HG03175 (cell line): Measurements from ENCODE around the gene LUZP4.
"Not testable (repeated sequence)": the region's sequence is repeated elsewhere in the genome, so short reads cannot be mapped to it uniquely, and the experiment has no call there.

Experiments
- ATAC-seq: cut with Tn5 transposase; IDR thresholded peaks from one replicate; pipeline ENCODE4 v1.9.1; 2021; ENCODE audit warnings: mild to moderate bottlenecking, moderate library complexity; ENCODE audit not compliant: unreplicated experiment

Gene LUZP4

DNA sequence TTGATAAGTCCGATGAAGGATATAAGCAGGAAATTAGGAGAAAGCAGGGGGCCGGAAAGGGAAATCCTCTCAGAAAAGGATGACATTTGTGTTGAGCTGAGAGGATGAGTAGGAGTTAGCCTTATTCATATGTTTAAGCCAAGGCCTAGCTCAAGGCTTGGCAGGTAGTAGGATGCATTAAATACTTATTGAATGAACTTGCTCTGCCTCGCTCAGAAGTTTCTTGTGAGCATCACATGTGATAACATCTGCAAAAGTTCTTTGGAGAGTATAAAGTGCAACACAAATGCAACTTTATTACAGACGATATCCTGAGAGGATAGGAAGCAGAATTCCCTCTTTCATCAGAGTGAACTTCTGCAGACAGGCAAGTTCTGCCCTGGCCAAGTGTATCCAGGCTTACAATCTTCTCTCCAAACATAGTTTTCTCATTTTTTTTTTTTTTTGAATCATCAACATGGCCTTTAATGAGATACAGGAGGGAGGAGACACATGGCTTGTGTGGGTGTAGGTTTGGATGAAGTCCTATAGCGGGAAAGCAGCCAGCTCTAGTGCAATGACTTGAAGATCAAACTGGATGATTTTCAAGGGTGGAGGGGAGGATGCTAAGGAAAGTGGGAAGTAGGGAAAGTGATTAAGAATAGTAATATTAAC lies 48.1 kb downstream of the LUZP4 start:
- no peak for ATAC-seq

DNA sequence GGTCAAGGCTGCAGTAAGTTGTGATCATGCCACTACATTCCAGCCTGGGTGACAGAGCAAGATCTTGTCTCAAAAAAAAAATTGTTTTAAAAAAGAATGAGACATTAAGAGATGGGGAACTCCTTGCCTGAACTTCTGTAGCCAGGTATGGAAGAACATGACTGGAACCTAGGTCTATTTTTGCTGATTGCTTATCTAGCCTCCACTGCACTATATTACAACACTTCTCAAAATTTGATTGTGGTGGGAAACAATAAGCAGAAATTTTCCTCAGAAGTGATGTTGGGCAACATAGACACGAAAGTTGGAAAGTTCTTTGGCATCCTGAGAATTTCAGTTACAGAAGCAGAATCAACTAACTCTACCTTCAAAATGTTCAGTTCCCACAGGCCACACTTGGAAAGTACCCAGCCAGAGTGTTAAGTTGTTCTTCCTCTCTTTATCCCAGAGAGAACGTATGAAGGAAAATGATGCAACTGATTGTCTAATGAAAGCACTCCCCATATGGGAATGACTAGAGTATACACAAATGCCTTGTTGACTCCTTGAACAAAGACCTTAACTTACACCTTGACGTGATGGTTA lies 50.0 kb downstream of the LUZP4 start:
- no peak for ATAC-seq

DNA sequence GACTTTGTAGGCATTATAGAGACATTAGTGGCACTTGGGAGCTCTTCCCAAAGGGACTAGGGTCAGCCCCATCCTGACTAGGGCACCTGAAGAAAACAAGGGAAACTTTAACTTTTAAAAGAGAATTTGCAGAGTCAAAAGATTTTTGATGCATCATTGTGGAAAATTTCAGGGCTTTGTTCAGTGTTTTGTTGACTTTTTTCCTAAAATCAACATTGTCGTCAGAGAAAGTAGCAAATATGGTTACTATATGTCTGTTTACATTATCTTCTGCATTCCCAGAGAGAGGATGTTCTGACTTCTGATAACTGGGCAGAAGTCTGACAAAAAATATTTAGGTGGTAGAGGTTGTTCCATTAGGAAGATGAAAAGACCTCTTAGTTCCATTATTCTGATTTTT lies 51.9 kb downstream of the LUZP4 start:
- no peak for ATAC-seq

DNA sequence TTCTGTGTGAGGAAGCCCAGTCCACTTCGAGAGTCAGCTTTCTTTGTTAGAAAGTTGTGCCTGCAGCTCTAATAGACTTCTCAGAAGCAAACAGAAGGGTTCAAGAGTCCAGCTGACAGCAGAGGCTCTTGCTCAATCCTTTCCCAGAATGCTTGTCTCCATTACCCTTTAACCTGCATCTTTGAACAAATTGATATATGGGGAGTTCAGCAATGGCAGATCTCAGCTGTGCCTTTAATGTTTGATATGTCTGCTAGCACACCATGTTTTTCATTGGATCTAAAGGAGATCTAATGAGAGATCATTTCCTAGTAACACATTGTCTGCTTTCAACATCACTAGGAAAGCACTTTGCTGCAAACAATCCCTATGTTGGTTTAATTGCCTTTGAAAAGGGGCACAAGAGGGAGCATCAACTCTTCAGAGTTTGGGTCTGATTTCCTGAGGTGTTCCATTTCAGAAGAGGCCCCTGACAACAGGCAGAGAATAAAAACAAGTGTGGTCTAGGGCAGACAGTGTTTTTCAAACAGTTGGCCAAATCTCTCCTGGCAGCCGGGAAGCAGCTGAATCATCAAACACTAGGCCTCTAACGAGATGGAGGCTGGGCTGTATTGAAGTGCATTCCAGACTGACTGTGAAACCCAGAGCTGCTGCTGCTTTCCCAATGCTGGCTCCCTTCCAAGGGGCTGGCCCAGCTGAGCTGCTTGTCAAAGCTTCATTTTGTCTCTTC lies 55.5 kb downstream of the LUZP4 start:
- ATAC-seq = no peak

DNA sequence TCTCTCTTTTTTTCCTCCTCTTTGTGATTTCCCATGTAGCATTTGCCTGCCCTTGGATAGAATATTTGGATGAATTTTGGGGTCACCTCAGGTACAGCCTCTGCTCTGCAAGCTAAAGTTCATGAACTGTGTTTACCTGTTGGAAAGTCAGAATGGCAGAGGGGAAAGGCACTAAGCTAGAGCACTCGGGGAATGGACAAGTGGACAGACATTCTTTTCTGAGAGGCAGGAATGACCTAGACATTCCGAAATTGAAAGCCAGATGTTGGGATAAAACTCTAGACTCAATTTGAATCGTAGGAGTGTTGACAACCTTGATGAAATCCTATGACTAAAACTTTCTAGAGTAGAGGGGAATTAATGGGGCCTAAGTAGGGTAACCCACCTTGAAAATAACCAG lies 56.1 kb downstream of the LUZP4 start:
- no peak for ATAC-seq

DNA sequence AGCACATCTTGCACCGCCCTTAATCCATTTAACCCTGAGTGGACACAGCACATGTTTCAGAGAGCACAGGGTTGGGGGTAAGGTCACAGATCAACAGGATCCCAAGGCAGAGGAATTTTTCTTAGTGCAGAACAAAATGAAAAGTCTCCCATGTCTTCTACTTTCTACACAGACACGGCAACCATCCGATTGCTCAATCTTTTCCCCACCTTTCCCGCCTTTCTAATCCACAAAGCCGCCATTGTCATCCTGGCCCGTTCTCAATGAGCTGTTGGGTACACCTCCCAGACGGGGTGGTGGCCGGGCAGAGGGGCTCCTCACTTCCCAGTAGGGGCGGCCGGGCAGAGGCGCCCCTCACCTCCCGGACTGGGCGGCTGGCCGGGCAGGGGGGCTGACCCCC lies 57.2 kb downstream of the LUZP4 start:
- ATAC-seq = not testable (repeated sequence)

DNA sequence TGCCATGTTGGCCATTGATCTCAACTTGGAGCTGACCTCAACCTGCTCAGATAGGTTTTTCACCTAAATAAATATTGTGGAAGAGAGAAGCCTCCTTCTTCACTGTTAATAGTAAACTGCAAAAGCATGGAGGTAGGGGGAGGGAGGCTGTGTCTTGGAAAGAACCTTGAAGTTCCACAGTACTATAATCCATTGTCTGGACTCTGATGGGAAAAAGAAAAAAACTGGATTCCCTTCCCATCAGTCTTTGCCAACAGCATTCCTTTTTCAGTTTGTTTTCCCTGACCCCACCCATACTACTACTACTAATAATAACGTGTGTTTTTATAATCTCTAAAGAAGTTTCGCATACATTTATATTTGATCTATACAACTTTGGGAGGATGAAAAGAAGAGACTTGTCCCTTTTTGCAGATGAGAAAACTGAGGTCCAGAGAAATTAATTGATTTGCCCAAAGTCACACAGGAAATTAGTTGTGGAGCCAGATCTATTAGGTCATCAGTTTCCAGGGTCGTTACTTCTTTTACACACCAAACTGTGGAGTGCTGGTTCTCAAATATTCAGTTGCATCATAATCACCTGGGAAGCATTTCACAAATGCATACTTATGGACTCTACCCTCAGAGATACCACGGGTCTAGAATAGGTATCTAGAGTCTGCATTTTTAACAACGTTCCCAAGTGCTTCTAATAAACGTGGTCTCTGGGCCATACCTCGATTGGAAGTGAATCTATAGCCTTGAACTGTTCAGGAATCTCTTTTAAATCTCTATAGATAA lies 59.1 kb downstream of the LUZP4 start:
- ATAC-seq = no peak

DNA sequence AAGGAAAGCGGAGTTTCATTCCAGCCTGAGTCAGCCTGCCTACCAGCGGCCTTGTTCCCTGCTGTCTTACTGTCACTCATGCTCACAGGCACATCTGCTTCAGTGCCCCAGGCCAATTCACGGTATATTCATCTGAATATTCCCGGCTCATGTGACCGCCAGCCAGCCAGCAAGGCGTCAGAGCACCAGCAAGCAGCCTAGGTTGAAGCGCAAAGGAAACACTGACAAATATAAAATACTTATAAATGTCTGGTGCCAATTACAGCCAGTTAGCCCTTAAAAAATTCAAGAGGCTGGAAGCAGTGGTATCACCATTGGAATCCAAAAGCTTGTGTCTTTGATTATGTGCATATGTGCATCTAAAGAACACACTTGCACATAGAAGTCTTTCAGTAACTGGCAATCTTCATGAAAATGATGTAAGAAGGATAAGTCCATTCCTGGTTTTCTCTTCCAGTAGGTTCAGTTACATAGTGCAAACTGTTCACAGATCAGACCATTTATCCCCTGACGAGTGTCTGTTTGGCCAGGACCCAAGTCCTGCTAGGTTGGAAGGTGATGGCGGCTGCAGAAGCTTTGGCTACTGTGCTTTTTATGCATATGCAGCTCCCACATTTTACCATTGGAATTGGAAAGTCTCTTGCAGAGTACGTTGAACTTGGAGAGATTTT lies 61.3 kb downstream of the LUZP4 start:
- ATAC-seq = no peak

DNA sequence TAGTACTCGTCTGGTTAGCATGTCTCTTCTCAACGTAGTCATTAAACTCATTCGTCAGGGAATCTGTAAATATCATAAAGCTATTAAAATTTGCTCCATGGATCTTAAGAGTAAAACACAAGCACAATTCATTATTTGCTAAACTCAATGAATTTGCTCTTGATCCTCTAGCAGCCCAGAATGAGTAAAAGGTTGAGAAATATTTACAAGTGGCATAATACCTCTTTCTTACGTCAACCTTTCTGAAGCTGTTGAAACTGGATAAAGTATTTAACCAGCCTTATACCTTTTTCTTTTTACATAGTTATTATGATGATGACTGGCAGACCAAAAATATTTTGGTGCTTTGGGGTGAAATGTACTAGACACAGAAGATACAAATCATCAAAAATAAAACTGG lies 66.9 kb downstream of the LUZP4 start:
- ATAC-seq = no peak
